Muscle of back (tissue), 11 donors: ENCODE results near the gene SYNCRIP. TPM values are rescaled to one million over a fixed set of nuclear protein-coding genes. Genes with fewer than 3 reads are reported as not detected.
"Not testable (repeated sequence)": the region's sequence is repeated elsewhere in the genome, so short reads cannot be mapped to it uniquely, and the experiment has no call there.

Experiments used
- DNase-seq, 3 donors: peaks; one replicate each; pipeline versions ENCODE4 v3.0.0 to v3.0.0-alpha.2; 2013
- polyA plus RNA-seq, 10 donors: library from polyadenylated mRNA; unstranded; fragments of 120-200 nt; gene quantifications; one replicate each; pipeline ENCODE4 v1.2.1, GENCODE V29; 2013; ENCODE audit not compliant: insufficient read length in 10 of 10

Gene SYNCRIP
- polyA plus RNA-seq, 10 donors: 84.0 to 138 (median 114) TPM

DNA sequence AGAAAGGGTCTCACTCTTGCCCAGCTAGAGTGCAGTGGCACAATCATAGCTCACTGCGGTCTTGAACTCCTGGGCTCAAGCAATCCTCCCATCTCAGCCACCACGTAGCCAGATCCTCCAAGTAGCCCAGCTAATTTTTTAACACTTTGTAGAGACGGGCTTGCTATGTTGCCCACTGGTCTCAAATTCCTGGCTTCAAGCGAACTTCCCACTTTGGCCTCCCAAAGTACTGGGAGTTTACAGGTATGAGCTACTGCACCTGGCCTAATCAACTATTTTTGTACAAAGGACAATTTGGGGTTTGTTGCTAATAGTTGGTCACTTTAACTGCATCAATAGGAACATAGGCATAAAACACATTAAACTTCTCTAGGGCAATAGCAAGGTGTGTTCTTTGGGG lies 29.9 kb upstream of the SYNCRIP start:
- no peak for DNase-seq

DNA sequence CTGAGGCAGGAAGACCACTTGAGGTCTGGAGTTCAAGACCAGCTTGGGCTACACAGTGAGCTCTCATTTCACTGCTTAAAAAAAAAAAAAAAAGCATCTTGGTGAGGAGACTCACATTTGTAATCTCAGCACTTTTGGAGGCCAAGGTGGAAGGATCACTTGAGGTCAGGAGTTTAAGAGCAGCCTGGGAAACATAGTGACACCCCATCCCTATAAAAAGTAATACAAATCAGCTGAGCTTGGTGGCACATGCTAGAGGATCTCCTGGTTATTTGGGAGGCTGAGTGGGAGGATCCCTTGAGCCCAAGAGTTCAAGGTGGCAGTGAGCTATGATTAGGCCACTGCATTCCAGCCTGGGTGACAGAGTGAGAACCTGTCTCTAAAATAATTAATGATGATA lies 29.4 kb upstream of the SYNCRIP start:
- DNase-seq: no peak

DNA sequence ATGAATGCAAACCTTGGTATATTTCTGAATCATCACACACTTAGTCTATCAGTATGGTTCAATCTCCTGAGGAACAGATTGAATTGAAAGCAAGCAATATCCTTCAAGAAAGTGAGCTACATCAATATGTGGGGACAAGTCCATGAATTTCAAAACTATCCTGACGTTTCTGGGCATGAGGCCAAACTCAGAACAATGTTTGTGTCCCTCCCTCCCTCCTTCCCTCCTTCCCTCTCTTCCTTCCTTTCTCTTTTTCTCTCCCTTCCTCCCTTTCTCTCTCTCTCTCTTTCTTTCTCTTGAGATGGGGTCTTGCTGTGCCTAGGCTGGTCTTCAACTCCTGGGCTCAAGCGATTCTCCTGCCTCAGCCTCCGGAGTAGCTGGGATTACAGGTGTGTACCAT lies 27.9 kb upstream of the SYNCRIP start:
- peak in 2 of 3 donors; percentile 15 to 23 for DNase-seq

DNA sequence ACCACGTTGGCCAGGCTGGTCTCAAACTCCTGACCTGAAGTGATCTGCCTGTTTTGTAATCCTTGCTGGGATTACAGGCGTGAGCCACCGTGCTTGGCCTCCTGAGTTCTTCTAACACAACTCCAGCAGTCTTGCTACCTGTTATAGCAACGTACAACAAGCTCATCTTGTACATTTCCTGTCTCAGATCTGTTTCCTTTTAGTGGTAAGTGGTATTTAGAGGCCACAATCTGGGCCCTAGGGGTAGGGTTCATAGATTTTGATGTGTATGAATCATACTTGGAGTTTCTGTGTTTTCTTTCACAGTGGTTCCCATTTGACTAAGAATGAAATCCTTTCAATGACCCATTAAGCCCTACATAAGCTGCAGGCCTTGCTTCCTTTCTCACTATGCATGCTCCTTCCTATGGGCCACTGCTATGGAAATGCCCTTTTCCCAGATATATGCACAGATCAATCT lies 27.1 kb upstream of the SYNCRIP start:
- DNase-seq: peak in 1 of 3 donors; percentile 13

DNA sequence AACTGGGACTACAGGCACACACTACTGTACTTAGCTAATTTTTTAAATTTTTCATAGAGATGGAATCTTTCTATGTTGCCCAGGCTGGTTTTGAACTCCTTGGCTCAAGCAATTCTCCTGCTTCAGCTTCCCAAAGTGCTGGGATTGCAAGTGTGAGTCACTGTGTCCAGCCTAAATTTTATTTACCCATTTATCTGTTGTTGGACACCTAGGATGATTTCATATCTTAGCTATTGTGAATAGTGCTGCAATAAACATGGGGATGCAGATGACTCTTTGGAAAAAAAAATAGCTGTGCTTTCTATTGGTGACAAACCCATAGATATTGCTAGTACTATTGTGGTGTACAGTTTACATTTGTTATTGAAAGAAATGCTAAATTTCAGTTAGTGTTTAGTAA lies 19.6 kb upstream of the SYNCRIP start:
- no peak for DNase-seq

DNA sequence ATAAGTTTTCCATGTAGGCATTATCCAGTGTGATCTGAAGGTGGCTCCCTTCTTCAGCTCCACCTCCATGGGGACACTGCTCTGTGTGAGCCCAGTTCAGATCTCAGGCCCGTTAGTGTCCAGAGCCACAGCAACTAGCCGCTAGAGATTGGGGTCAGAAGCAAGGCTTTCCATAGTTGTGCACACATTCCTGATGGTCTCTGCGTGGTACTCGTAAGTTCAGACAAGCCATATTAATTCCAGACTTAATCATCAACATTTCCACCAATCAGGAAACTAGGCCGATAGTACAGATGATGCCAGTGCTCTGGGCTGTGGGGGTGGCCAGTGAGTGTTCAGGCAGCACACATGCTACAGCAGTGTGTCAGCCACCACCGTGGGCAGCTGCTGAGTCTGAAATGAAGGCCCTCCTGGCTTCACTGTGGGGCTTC lies 17.5 kb upstream of the SYNCRIP start:
- peak in 1 of 3 donors; percentile 85 for DNase-seq

DNA sequence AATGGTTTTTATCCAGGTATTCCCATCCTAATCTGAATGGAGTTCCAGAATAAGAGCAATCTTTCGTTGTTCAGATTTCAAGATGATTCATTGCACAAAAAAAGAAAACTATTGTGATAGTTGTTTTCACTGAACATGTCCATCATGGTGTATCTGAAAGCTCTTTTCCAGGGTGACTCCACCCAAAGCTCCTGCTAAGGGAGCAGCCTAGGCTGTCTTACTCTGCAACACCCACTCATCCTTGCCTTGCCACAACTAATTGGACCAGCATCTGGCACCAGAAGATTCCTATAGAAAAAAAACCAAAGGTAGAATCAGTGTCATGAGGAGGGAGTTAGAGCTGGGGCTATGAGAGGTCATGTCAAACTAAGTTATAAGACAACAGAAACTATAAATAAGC lies 7.9 kb upstream of the SYNCRIP start:
- no peak for DNase-seq

DNA sequence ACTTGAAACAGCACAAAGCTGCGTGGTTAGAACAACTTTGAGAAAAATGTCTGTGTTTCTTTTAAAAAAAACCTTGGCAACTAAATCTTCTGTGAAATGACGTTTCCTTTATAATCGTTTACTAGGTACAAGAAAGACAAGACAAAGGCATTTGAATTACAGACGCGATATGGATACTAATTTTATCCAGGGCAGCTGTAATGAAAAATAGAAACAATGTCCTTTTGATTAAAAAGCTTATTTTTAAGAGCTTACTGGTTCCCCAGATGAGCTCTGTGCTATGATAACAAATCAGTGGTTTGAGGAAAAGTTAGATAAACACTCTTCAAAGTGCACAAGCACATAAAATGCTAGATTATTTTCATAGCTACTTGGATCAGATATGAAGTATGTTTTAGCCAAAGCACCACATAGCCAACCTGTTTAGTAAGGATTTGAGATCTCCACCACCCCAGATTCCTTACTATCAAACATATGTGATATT lies 1.6 kb upstream of the SYNCRIP start:
- no peak for DNase-seq

DNA sequence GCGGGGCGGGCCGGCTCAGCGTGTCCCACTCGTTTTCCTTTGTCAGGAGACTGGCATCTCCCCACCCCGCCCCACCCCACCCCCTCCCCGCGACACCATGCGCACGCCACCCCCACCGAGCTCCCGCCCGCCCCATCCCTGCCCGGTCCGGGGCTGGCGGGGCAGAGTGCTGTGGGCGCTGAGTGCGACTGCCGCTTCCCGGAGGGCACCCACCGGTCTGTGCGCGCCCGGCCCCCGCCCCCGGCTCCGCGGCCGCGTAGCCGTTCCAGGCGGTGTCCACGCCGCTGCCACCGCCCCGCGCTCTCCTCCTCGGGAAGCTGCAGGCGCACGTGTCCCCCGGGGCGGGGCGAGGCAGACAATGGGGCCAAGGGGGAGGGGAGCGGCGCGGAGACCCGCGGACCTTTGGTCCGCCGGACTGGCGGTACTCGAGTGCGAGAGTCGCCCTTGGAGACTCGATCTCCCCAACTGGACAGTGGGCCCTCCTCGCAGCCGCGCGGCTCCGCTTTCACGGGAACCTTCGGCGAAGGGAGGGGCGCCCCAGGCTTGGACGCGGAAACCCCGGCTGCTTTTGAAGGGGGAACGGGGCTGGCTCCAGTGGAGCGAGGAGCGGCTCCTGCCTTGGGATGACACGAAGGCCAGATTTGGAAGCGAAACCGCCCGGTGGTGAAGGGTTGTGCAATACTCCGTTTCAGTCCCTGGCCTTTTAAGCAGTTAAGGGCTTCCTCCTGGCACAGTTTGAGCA lies 1.0 kb upstream of the SYNCRIP start:
- DNase-seq: peak; percentile 93 to 98 (median 93)

DNA sequence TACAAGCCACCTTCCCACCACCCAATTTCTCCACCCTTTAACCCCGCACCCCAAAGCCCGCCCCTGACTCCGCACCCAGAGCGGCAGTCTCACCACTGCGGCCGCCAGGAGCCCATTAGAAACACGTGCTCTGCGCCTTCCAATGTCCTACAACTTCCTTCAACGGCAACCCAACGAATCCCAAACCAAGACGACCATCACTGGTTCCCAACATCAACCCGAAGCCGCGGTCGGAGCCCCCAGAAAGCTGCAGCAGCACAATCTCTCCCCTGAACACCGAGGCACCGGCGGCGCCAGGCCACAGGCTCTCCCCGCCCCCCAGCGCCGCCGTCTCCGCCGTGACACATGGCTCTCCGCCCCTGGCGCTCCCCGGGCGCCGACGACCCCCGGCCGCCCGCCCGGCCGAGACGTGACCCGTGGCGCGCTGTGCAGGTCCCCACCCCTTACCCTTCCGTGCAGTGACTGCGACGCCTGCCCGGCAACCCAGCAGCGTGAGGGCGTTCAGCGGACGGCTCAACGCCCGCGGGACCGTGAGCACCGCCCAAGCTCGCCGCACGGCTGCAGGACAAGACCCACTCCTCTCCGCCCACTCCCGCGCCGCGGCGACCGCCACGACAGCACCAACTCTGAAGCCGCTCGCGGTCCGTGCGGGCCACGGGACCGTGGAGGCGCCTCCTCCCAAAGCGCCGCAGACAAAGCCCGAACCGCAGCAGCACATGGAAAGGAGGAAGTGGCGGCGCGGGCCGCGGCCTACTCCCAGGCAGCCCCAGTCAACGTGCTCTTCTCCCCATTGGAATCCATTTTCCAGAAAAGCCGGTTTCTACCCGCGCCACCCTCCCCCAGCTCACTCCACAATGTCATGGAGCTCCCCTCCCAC lies 551 bp downstream of the SYNCRIP start:
- DNase-seq: peak; percentile 47 to 85 (median 61)

DNA sequence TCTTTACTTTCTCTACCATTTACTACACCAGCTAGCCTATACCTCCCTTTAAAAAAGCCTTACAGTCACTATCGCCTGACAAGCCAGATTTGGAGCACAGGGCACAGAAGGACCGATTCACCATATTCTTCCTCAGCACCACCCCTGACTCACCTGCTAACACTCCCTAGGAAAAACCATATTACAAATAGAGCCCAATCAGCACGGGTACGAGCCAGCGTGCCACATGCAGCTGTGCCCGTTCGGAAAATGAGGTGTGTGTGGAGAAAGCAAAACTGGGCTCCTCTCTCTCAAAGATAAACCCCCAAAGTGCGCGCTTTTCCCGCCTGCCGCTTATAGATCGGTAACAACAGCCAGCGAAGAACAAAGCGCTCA lies 1.2 kb downstream of the SYNCRIP start:
- no peak for DNase-seq

DNA sequence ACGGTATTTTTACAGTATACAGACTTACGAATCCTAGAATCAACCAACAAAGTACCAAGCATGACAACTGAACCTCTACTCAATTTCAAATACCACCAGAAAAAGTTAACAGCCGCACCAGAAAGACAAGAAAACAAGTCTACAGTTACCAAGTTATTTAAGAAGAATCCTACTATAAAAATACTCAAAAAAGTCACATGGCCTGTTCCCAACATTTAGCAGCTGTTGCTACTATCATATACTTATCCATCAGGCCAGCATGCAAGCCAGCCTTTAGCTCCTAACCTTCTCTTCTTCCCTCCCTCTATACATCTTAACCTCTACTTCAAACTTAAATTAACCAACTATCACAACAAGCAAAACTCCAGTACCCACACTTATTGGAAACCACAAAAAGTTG lies 1.9 kb downstream of the SYNCRIP start:
- DNase-seq: peak in 1 of 3 donors; percentile 36

DNA sequence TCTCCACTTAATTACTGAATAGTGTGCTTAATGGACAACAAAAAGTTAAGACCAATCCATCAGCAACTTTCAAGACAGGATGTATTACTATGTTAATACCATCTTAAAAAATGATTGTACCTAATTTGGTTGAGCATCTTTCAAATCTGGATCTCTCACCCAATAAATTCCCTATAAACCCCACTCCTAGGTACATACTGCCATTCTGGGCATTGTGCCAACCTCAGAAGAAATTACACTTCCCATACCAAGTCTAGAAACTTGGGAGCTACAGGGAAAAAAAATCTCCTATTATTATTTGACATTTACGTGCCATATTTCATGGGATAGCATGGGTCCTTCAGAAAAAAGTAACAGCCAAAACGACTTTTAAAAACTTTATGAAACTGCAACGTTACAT lies 5.1 kb downstream of the SYNCRIP start:
- DNase-seq: no peak

DNA sequence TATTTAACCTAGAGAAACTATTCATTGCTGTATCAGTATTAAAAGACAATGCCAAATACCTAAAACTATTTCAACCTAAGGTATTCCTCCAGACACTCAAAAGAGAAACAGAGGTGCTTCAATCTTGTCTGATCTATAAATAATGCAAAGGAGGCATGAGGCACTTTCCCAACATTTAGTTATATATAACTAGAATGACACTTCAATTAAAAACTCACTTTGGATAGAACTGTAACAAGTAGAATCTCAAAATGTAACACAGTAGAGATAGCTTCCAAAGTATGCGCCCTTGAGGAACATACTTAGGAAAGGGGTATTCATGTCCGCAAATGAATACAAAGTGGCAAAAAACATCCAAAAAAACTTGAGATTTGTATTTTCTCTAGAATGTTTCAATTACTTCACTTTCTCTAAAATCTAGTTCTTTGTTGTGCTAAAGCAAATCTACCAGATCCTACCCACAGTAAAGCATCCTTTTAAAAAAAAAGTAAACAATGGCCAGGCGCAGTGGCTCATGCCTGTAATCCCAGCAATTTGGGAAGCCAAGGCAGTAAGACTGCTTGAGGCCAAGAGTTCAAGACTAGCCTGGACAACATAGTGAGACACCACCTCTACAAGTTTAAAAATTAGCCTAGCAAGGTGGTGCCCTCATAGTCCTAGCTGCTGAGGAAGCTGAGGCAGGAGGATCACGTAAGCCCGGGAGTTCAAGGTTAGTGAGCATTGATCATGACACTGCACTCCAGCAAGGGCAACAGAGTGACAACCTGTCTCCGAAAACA lies 10.3 kb downstream of the SYNCRIP start:
- no peak for DNase-seq

DNA sequence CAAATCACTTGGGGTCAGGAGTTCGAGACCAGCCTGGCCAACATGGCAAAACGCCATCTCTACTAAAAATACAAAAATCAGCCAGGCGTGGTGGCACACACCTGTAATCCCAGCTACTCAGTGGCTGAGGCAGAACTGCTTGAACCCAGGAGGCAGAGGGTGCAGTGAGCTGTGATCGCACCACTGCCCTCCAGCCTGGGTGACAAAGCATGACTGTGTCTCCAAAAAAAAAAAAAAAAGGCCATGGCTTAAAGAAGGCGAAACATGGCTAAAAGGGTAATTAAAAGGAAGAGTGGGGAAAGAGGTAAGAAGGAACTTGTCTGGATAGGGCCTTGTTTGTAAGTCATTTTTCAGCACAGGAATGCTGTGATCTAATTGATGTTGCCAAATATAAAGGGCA lies 11.6 kb downstream of the SYNCRIP start:
- not testable (repeated sequence) for DNase-seq

DNA sequence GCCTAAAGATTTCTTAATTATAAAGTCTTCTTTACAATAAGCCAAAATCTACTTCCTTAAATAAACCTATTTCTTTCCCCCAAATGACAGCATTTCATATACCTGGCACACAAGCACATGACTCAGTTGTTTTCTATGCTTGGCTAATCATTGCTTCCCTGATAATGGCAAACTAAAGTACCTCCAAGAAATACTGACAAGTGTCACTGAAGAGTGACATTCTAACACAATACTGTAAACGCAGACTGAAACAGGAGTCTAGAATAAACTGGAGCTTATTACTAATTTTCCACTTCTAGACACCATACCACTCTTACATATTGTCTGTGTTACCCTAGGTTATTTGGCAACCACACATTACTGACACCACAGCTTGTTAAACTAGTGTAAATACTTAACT lies 14.3 kb downstream of the SYNCRIP start:
- DNase-seq: no peak

DNA sequence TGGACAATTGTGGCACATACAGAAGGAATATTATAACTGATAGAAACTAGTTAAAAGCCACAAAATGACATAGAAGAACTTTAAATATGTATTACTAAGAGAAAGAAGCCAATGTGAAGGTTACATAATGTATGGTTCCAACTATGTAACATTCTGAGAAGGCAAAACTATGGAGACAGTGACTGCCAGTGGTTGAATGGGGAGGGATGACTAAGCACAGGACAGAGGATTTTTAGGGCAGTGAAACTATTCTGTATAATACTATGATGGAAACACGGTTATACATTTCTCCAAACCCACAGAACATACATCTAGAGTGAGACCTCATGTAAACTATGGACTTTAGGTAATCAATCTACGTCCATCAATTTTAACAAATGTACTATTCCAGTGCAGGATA lies 22.4 kb downstream of the SYNCRIP start:
- DNase-seq: no peak

DNA sequence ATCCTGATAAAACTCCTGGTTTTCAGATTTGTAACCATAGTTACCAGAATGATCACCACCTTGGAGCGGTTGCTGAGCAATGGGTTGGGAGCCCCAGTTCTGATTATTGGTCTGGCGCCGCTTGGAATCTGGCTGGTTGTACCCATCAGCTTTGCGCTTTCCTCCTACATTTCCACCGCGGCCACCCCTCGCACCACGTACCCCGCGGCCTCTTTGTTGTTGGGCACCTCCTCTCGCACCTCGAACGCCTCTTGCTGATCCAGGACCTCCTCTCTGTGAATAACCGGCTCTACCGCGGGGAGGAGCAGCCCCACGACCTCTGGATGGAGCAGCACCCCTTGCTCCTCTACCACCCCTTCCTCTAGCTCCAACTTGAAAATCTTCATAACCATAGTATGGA lies 27.9 kb downstream of the SYNCRIP start:
- DNase-seq: no peak

DNA sequence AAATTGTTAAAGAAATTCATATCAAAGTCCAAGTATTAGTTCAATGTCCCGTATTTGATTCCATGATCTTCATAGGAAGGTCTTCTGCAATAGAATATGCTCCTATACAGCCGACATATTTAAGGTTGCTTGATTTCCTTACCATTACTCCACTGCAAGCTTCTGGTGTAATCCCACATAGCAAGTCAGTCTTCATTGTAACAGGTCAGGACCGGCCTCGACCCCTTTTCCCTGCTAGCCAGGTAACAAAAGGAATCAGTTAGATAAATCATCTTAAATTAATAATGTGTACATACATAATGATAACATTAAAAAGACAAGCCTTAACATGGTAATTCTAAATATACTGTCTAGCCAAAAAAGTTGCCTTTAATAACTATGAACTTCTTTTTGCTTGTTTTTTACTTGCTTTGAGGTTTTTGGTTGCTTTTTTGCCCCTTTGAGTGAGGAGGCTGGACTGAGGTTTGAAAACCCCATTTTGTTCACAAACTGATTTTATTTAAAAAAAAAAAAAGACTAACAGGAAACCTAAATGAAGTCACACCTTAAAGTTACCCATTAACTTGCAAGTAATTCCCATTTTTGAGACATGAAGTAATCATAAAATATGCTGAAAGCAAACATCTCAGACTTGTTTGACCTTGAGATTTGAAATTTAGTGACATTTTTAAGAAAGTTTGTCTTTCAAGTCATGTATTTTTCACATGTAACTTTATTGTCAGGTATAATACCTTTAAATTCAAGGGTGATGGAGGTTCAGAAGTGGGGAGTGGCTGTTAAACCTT lies 29.8 kb downstream of the SYNCRIP start:
- DNase-seq: no peak

DNA sequence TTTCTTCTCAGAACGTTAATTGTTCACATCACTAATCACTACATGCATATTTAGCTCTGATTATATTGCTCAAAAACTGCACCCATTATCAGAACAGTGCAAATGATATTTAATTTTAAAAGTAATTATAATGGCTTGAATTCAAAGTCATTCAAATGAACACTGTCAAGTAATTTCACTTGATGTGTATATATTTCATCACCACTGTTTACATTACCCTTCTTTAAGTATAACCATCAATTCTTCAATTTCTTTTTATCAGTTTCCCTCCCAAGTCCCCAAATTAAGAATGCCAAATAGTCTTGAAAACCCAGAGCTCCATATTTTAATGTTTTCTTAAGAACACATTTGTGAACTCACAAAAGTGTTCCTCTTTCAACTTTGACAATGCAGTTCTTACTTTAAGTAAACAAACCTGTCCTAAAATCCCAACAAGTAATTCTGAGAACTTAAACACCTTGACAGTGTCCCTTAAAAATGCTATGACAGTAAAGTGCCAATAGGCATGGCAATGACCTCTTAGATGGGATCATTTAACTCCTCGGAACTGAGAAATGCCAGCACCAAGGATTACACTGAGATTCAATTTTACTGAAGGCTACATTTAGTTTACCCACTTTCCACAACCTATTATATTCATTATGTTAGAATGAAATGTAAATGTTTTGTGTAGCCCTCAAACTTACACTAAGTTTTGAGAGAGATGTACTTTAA lies 32.3 kb downstream of the SYNCRIP start:
- no peak for DNase-seq

DNA sequence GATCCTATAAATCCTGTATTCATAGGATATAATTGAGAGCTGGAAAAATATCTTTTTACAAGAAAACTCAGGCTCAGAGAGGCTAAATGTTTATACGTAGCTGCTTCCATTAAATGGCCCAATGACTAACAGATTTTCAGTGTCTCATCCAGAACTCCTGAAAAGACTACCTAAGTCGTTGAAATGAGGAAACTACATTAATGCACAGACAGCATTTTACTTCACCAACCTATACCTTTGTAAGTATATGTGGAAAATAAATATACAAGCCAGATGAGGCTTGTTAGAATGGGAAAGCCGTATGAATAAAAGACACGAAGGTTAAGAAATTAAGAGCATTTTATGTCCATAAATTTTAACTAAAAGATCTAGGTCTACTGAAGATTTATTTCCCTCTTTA lies 40.6 kb downstream of the SYNCRIP start:
- DNase-seq: no peak
